Endothelial cell of umbilical vein (primary cell): ENCODE data around the gene RAPGEF4. TPM values are rescaled to one million over a fixed set of nuclear protein-coding genes. Genes with fewer than 3 reads are reported as not detected.

ENCODE experiments used
- BruUV-seq: library from RNA; stranded (reverse); fragments of 400-500 nt; replicated peaks from 2 replicates; lab custom pipeline; 2021; lab: Mats Ljungman, UMichigan
- CTCF ChIA-PET: fragments of 300-600, 350-600 bp; sonication (Branson Sonifier 250); formaldehyde crosslinking; loops from one replicate; lab custom pipeline; 2021; ENCODE audit warnings: antibody characterized with exemption, inconsistent platforms; lab: Charles Lee
- POLR2A ChIA-PET: fragments of 300-600, 350-600 bp; sonication (Branson Sonifier 250); formaldehyde crosslinking; loops from one replicate; lab custom pipeline; 2021; ENCODE audit warnings: antibody characterized with exemption, inconsistent platforms; lab: Charles Lee
- DNase-seq: peaks from one replicate; pipeline ENCODE4 v3.0.0-alpha.2; 2011; ENCODE audit warnings: low read depth, low spot score
- FAIRE-seq: peaks from 2 replicates; lab custom pipeline; 2011; peaks lifted over from hg19 to GRCh38; lab: Jason Lieb, UNC
- H2AFZ ChIP-seq: 2 replicates; pipeline ENCODE4 v1.6.0; 2012; ENCODE audit warnings: low read depth, low read length, control low read depth, inconsistent platforms
- H3K27ac ChIP-seq: 2 replicates; pipeline ENCODE4 v1.5.1; 2011; ENCODE audit warnings: low read depth, mild to moderate bottlenecking, control low read depth, low read length, moderate library complexity; ENCODE audit not compliant: insufficient read depth
- H3K27me3 ChIP-seq, 2 experiments: 2 replicates each; pipeline versions ENCODE4 v1.6.0 to v1.6.1; 2011; ENCODE audit warnings: low read length in 2 of 2, mixed read lengths in 1 of 2; ENCODE audit not compliant: control insufficient read depth in 2 of 2, insufficient read depth in 2 of 2
- H3K36me3 ChIP-seq, 2 experiments: 2 replicates in 1 of 2; 3 replicates in 1 of 2; pipeline ENCODE4 v1.5.1; 2011; ENCODE audit warnings: low read length in 2 of 2, mild to moderate bottlenecking in 1 of 2, moderate library complexity in 1 of 2; ENCODE audit not compliant: control insufficient read depth in 2 of 2, insufficient read depth in 2 of 2; ENCODE audit errors: extremely low read depth in 1 of 2
- H3K4me1 ChIP-seq: 3 replicates; pipeline ENCODE4 v1.5.1; 2011; ENCODE audit warnings: mild to moderate bottlenecking, low read length; ENCODE audit not compliant: control insufficient read depth, insufficient read depth; ENCODE audit errors: extremely low read depth
- H3K4me2 ChIP-seq: 2 replicates; pipeline ENCODE4 v1.6.1; 2011; ENCODE audit warnings: low read length, control low read depth, mixed read lengths; ENCODE audit not compliant: insufficient read depth
- H3K4me3 ChIP-seq, 3 experiments: fragments of 200-600 bp in 1 of 3; sonication (generic), shearing (Covaris generic) in 1 of 3; replicated peaks in 1 of 3; 2 replicates each; pipeline ENCODE4 v1.5.1; 2011 to 2016; ENCODE audit warnings: control low read depth in 3 of 3, low read length in 3 of 3, mild to moderate bottlenecking in 2 of 3, inconsistent platforms in 1 of 3, low read depth in 1 of 3, moderate library complexity in 1 of 3; ENCODE audit not compliant: insufficient read depth in 1 of 3
- H3K79me2 ChIP-seq: 2 replicates; pipeline ENCODE4 v1.6.0; 2012; ENCODE audit warnings: low read length, inconsistent platforms; ENCODE audit not compliant: control insufficient read depth, insufficient read depth
- H3K9ac ChIP-seq: replicated peaks from 2 replicates; pipeline ENCODE3; 2011; ENCODE audit warnings: low read length, control low read depth; ENCODE audit not compliant: insufficient read depth; ENCODE audit errors: extremely low read depth
- H3K9me1 ChIP-seq: replicated peaks from 3 replicates; pipeline ENCODE4 v1.6.0; 2011; ENCODE audit warnings: mild to moderate bottlenecking, low read length; ENCODE audit not compliant: control insufficient read depth, insufficient read depth; ENCODE audit errors: extremely low read depth
- H3K9me3 ChIP-seq: replicated peaks from 2 replicates; pipeline ENCODE4 v1.5.1; 2012; ENCODE audit warnings: low read length, inconsistent platforms; ENCODE audit not compliant: control insufficient read depth, insufficient read depth
- H4K20me1 ChIP-seq: replicated peaks from 2 replicates; pipeline ENCODE3; 2011; ENCODE audit warnings: mild to moderate bottlenecking, low read length; ENCODE audit not compliant: control insufficient read depth, insufficient read depth; ENCODE audit errors: extremely low read depth
- FOS ChIP-seq: IDR thresholded peaks from 2 replicates; pipeline ENCODE4 v1.6.1; 2011; ENCODE audit warnings: mild to moderate bottlenecking, low read length, moderate library complexity, borderline replicate concordance; ENCODE audit not compliant: insufficient read depth
- GATA2 ChIP-seq: IDR thresholded peaks from 2 replicates; pipeline ENCODE4 v1.7.0; 2011; ENCODE audit warnings: low read depth, mild to moderate bottlenecking, moderate library complexity, mixed read lengths, low read length; ENCODE audit not compliant: insufficient read length, insufficient read depth
- POLR2A ChIP-seq: IDR thresholded peaks from 2 replicates; pipeline ENCODE4 v1.6.1; 2012; ENCODE audit warnings: low read depth, mild to moderate bottlenecking, control low read depth, low read length
- POLR2AphosphoS5 ChIP-seq: IDR thresholded peaks from 2 replicates; pipeline ENCODE4 v1.6.1; 2012; ENCODE audit warnings: low read depth, mild to moderate bottlenecking, control low read depth, low read length, moderate library complexity; ENCODE audit not compliant: insufficient read depth
- dilution Hi-C: fragments of 300-500 bp; cut with MboI; formaldehyde crosslinking; loops from one replicate; pipeline ENCODE4 v1.15.0; 2019; ENCODE audit warnings: low sequenced_read_pairs; ENCODE audit not compliant: extremely low pct_ligation_motif_present
- intact Hi-C: fragments of 100-400 bp; cut with micrococcal nuclease; formaldehyde crosslinking; loops from one replicate; pipeline ENCODE4 v1.10.0; 2022
- polyA plus RNA-seq, 4 experiments: library from polyadenylated mRNA; depleted of rRNA in 3 of 4; stranded (reverse) in 3 of 4; unstranded in 1 of 4; fragments of >200 nt; gene quantifications; 2 replicates each; pipeline versions ENCODE4 v1.2.1 to v1.2.3, GENCODE V29; 2011 to 2012; ENCODE audit warnings: missing spikeins in 1 of 4
- total RNA-seq: library from RNA; stranded (reverse); gene quantifications from 2 replicates; pipeline ENCODE4 v1.2.3, GENCODE V29; 2021
- TF ChIP-seq, protein P1 (sequence below), 2 donors: IDR thresholded peaks; 1 replicate in 1 of 2; 2 replicates in 1 of 2; pipeline ENCODE4 v1.5.1; 2011; ENCODE audit warnings: low read length in 2 of 2, mild to moderate bottlenecking in 2 of 2, moderate library complexity in 2 of 2, control low read depth in 1 of 2, inconsistent platforms in 1 of 2, low read depth in 1 of 2; ENCODE audit not compliant: insufficient read depth in 1 of 2; ENCODE audit errors: extremely low read depth in 1 of 2

RAPGEF4 gene
- total and polyA plus RNA-seq, 2 donors (not counting 3 experiments of a cell fraction or from before 2014, with no cell fraction given), result 7.2 to 9.2 TPM

DNA sequence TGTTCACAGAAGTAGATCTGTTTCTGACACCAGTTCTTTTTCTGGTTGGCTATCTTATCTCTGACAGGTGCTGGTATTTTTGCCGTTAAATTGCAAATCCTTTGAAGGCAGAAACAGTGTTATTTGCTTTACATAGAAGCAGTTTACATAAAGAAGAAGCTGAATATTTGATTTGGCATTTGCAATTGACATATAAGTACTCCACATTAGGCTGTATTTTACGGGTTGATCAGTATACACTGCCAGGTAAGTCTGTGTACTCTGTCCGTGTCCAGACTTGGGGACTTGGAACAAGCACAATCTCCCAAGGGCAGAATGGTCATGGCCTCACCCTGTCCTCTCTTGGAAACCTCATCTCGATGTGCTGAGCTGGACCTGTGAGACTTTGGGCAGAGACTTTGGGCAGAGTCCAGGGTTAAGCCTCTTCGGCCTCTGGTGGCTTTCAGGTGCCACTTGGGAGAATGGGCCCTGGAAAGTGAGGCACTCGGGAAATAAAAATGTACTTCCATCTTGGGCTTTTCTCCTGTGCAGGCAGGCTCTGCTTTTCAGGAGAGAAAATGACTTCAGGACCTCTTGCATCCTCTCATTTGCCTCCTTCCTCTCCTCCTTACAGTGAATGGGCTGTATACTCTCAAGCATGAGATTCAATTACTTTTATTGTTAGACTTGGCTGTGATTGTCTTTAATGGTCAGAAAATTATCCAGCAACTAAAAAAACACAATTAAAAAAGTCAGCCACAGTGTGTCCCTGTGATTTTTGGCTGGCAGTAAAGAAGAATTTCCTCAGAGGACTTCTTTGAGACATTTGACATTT is 108.5 kb downstream of the RAPGEF4 start:
- H3K9me3 ChIP-seq, result no peaks in the 10 kb centered on the region
- no peaks in the 10 kb centered on the region for H3K4me1 ChIP-seq
- no peaks in the 10 kb centered on the region for H3K79me2 ChIP-seq
- no peaks in the 10 kb centered on the region for H3K9me1 ChIP-seq
- H3K27me3 ChIP-seq, result no peaks in the 10 kb centered on the region
- no peak overlapping the region for H3K4me2 ChIP-seq
- no peak for TF ChIP-seq POLR2A
- TF ChIP-seq, protein P1, sequence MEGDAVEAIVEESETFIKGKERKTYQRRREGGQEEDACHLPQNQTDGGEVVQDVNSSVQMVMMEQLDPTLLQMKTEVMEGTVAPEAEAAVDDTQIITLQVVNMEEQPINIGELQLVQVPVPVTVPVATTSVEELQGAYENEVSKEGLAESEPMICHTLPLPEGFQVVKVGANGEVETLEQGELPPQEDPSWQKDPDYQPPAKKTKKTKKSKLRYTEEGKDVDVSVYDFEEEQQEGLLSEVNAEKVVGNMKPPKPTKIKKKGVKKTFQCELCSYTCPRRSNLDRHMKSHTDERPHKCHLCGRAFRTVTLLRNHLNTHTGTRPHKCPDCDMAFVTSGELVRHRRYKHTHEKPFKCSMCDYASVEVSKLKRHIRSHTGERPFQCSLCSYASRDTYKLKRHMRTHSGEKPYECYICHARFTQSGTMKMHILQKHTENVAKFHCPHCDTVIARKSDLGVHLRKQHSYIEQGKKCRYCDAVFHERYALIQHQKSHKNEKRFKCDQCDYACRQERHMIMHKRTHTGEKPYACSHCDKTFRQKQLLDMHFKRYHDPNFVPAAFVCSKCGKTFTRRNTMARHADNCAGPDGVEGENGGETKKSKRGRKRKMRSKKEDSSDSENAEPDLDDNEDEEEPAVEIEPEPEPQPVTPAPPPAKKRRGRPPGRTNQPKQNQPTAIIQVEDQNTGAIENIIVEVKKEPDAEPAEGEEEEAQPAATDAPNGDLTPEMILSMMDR (IDR thresholded peaks at IDR 0.05; ENCODE audit: extremely low read depth in 1 of 2, insufficient read depth in 1 of 2, low read depth in 1 of 2, low read length in 2 of 2), result no peak
- no peak for TF ChIP-seq GATA2
- no peak for TF ChIP-seq FOS
- no peak for TF ChIP-seq POLR2AphosphoS5
- no peak overlapping the region for H3K9ac ChIP-seq
- BruUV-seq, result no TSS peak
- dilution Hi-C loops, result no loop called here
- no peaks in the 10 kb centered on the region for H3K36me3 ChIP-seq
- ChIA-PET POLR2A (no interaction called here), CTCF (interaction anchor here (1.0 to 2.0 kb wide), 3 partner anchors 14 to 88 kb away, joined by 3 to 9 read pairs (median 7); no protein-coding TSS in a partner anchor)
- no peak for FAIRE-seq
- H3K27ac ChIP-seq, result no peak overlapping the region
- H3K4me3 ChIP-seq, result no peak overlapping the region
- no peaks in the 10 kb centered on the region for H4K20me1 ChIP-seq
- intact Hi-C loops, result no loop called here
- H2AFZ ChIP-seq, result no peak overlapping the region
- DNase-seq, result no peak
